Stimulated activated CD8-positive, alpha-beta memory T cell treated with anti-CD3 and anti-CD28 coated beads, Interleukin-15, amount 100 ng/mL, for 48 hours (primary cell): ENCODE results near the gene AKR1B15.
"Not testable (repeated sequence)": the region's sequence is repeated elsewhere in the genome, so short reads cannot be mapped to it uniquely, and the experiment has no call there.

Experiments used
- DNase-seq, 2 donors: peaks; one replicate each; pipeline ENCODE4 v3.0.0-alpha.2; 2020; ENCODE audit warnings: low read depth in 2 of 2

The AKR1B15 gene

GRCh38 chr7:134548877-134549276 lies at the start of gene AKR1B15:
TSS of gene AKR1B15 (plus strand) at chr7:134549110. CDS start at chr7:134564620, 15,510 bp downstream.
- DNase-seq = peak in 1 of 2 donors; percentile 11

GRCh38 chr7:134500406-134500805 lies 48.5 kb upstream of the AKR1B15 start:
- DNase-seq = no peak

- no peak for DNase-seq
Observed at GRCh38 chr7:134500982-134501381, 47.9 kb upstream of the AKR1B15 start.

GRCh38 chr7:134502463-134503371 lies 46.2 kb upstream of the AKR1B15 start:
- no peak for DNase-seq

GRCh38 chr7:134504660-134505164 lies 44.2 kb upstream of the AKR1B15 start:
- DNase-seq = no peak

GRCh38 chr7:134505856-134506255 lies 43.1 kb upstream of the AKR1B15 start:
- DNase-seq = no peak

- DNase-seq = no peak
Observed at GRCh38 chr7:134509010-134509409, 39.9 kb upstream of the AKR1B15 start.

GRCh38 chr7:134510646-134511045 lies 38.3 kb upstream of the AKR1B15 start:
- DNase-seq = no peak

GRCh38 chr7:134512271-134512670 lies 36.6 kb upstream of the AKR1B15 start:
- DNase-seq = no peak

- DNase-seq = peak; percentile 3 to 4
Observed at GRCh38 chr7:134513169-134513752, 35.6 kb upstream of the AKR1B15 start.

GRCh38 chr7:134514106-134514505 lies 34.8 kb upstream of the AKR1B15 start:
- DNase-seq = no peak

GRCh38 chr7:134514663-134515062 lies 34.2 kb upstream of the AKR1B15 start:
- no peak for DNase-seq

- DNase-seq = no peak
Observed at GRCh38 chr7:134515569-134516468, 33.1 kb upstream of the AKR1B15 start.

- no peak for DNase-seq
Observed at GRCh38 chr7:134520130-134520529, 28.8 kb upstream of the AKR1B15 start.

- DNase-seq = no peak
Observed at GRCh38 chr7:134522601-134523000, 26.3 kb upstream of the AKR1B15 start.

- DNase-seq = not testable (repeated sequence)
Observed at GRCh38 chr7:134525449-134525848, 23.5 kb upstream of the AKR1B15 start.

GRCh38 chr7:134526552-134527248 lies 22.2 kb upstream of the AKR1B15 start:
- not testable (repeated sequence) for DNase-seq

- no peak for DNase-seq
Observed at GRCh38 chr7:134527979-134528371, 20.9 kb upstream of the AKR1B15 start.

- DNase-seq = no peak
Observed at GRCh38 chr7:134528749-134529148, 20.2 kb upstream of the AKR1B15 start.

GRCh38 chr7:134530460-134530859 lies 18.4 kb upstream of the AKR1B15 start:
- DNase-seq = no peak
